Myocyte (in vitro differentiated cells): ENCODE results near the gene REXO1. TPM values are rescaled to one million over a fixed set of nuclear protein-coding genes. Genes with fewer than 3 reads are reported as not detected.

Source experiments
- DNase-seq: peaks from one replicate; pipeline ENCODE4 v3.0.0-alpha.2; 2012; ENCODE audit warnings: low read depth
- total RNA-seq: library from RNA; depleted of rRNA; stranded (reverse); fragments of >200 nt; gene quantifications from 2 replicates; pipeline ENCODE4 v1.2.3, GENCODE V29; 2014

The REXO1 gene
- total RNA-seq, 1 donor from 2014 or later: 9.4 TPM

DNA sequence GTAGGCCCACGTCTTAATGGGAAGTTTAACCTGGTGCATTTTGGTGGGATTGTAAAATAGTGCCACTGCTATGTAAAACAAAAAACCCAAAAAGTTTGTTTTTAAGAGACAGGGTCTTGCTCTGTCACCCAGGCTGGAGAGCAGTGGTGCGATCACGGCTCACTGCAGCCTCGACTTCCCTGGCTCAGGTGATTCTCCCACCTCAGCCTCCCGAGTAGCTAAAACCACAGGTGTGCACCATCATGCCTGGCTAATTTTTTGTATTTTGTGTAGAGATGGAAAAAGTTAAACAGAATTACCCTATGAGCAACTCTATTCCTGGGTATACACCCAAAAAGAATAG lies 820 bp upstream of the REXO1 start:
- no peak for DNase-seq

DNA sequence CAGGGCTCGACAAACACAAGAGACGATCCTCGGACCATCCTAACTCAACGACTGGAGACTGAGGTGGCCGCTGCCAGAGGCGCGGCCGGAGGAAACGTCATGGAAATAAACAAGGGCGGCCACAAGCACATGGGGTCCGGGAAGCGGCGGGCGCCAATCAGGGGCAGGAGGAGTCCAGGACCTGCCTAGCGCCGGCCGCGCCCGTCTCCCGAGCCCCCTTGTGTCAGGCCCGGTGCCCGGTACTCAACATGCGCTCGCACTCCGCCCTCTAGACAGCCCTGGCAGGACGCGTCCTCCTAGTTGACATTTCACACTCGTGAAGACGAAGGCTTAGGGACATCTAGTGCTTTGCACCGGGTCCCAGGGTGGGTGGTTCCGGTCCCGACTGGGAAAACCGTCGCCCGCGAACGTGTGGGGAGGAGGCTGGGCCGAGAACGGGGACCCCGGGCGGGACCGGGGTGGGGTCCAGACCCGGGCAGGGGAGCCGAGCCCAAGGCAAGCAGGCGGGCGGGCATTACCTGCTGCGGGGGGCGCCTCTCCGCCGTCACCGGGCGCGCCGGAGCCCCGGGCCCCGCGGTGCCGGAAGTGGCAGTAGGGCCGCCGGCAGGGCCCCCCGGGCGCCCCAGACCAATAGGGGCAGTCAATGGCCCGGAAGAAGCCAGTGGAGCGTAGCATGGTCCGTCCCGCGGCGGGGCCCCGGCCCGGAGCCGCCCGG lies 442 bp downstream of the REXO1 start:
- DNase-seq: peak; percentile 42

DNA sequence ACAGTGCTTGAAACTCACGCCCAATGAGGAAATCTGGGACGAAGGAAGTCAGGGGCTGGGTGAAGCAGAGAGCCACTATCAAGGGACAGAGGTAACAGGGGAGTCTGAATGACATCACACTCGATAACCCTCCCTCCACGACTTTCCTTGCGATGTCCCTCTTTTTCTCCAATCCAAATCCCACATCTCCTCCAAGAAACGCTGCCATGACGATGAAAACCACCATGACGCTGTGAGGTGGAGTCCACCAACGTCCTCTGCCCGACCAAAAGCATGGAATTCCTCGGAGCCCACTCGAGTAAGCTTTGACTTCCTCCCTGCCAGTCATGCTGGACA lies 967 bp downstream of the REXO1 start:
- DNase-seq: no peak

DNA sequence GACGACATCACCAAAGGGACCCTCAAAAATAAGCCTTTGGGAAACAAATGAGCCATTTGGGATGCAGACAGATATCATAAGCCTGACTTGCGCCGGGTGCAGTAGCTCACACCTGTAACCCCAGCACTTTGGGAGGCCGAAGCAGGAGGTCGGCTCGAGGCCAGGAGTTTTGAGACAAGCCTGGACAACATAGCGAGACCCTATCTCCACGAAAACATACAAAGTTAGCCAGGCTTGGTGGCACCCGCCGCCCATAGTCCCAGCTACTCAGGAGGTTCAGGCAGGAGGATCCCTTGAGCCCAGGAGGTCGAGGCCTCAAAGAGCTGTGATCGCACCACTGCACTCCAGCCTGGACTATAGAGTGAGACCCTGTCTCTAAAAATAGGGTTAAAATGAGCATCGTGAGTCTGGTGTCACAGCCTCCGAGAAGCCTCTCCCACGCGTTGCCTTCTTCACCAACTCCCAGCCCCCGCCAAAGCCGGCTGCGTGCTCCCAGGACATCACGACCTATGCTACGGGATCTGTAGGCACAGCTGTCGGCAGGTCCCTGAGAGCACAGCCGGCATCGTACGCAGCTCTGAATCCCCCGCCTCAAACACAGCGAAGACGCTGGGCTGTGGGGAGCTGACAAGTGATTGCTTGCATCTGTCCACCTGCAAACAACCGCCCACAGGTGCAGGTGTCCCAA lies 1.6 kb downstream of the REXO1 start:
- DNase-seq: no peak

DNA sequence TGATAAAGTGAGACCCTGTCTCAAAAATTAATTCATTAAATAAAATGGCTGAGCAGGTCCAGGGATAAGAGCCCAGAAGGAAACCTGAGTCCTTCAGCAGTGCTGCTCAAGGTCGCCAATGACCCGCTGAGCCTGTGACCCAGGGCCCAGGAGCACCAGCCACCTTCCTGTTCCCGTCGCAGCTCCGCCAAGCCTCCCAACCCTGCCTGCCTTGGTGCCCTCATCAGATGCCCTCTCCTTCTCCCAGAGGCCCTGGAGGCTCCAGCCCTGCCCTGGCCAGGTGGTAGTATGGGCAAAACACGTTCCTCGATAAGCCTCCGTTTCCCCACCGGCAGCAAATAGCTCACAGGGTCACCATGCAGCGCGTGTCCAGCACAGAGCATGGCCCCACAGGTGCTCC lies 2.6 kb downstream of the REXO1 start:
- DNase-seq: no peak

DNA sequence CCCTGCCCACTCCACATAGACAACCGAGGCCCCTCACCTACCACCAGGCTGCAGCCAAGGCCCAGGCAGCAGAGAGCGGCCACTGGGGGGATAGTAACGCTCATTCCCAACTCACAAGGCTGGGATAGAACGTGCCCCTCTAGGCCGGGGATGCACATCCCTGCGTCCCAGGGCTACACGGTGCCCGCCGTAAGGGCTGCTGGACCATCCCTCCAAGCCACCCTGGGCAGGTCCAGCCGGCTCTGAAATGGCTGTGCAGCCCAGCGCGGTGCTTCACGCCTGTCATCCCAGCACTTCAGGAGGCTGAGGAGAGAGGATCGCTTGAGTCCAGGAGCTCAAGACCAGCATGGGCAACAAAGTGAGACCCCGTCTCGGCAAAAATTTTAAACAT lies 3.2 kb downstream of the REXO1 start:
- no peak for DNase-seq

DNA sequence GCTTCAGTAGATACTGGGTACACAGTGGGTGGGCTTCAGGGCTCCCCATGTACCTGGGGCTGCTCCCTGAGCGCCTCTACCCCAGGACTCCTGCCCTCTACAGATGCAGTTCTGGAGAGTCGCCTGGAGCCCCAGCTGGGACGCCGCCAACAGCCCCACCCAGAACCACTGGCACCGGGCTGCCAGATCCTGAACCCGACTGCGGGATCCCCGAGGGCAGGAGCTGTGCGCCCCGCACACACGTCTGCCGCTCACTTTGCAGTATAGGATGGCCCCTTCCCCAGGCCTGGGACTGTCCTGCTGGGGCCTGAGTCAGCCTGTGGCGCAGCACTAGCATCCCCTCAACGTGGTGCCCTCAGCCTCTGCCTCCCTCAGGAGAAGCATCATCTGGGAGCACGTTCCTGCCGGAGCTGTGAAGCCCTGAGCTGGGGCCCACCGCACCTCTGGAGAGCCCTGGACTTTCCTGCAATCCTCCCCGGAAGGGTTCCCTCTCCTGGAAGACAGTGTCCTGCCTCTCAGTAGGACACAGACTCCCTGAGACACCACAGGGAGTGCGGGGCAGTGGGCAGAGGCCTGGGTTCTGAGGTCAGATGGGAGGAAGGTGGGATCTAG lies 3.7 kb downstream of the REXO1 start:
- DNase-seq: no peak

DNA sequence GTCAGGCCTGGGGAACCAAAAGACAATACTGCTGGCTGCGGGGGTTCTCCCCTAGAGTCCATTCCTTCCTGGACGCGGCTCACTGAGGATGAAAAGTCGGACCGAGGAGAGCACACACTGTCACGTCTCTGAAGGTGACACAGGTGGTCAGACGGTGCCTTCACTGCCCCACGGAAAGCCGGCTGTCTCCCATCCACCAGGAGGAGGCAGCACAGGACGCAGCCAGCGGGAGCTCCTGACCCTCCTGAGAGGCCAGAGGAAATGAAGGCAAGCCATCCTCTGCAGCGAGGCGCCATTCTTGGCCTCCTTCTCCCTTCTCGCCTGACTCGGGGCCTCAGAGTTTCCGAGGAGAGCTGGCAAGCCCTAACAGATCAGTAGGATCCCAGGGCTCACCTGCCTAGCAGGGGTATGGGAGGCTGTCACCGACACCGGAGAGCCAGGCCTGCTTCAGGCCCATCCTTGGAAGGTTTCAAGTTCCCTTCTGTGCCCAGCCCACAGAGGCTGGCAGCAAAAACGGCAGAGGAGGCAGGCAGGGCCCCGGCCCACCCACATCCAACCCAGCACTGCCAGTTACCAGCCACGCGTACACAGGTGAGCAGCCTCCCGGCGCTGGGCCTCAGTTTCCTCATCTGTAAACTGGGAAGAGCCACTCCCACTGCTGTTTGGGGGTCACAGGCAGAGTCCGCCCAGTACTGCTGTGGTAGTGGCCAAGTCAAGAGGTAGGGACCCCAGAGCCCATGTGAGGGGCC lies 4.5 kb downstream of the REXO1 start:
- no peak for DNase-seq

DNA sequence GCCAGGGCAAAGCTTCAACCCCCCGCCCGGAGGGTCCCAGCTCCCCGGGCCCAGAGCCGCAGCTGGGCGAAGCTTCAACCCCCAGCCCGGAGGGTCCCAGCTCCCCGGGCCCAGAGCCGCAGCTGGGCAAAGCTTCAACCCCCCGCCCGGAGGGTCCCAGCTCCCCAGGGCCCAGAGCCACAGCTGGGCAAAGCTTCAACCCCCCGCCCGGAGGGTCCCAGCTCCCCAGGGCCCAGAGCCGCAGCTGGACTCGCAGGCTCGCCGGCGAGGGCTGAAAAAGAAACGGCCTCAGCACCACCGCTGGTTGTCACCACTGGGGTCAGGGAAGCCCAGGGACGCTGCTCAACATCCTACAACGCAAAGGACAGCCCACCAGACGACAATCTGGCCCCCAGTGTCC lies 5.2 kb downstream of the REXO1 start:
- no peak for DNase-seq

DNA sequence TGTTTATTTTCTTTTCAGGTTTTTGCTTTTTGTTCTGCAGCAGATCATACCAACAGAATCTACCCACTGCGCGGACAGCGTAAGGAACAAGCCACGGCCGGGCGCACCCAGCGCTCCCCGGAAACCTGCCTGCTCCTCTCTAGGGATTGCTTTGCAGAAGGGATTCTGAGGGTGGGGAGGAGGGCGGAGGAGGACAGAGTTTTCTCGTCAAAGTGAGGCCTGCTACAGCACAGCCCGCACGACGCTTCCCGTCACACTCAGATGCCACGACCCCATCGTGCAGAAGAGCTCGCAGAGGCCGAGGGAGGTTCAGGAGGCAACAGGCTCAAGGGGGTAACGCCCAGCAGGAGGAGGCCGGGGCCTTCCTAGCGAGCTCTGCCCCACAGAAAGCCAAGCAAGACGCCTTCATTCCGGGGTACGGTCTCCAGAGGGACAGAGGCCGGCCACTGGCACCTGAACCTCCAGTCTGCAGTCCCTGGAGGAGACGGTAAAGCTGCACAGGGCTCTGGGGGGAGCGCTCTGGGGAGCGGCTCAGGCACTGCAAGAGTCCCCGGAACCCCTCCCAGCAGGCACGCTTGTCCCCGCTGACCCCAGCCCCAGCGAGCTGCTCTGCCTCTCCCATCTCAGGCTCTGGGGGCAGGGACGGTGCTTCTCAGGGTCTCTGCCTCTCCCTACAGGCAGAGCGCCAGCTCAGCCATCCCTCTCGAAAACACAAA lies 6.9 kb downstream of the REXO1 start:
- no peak for DNase-seq

DNA sequence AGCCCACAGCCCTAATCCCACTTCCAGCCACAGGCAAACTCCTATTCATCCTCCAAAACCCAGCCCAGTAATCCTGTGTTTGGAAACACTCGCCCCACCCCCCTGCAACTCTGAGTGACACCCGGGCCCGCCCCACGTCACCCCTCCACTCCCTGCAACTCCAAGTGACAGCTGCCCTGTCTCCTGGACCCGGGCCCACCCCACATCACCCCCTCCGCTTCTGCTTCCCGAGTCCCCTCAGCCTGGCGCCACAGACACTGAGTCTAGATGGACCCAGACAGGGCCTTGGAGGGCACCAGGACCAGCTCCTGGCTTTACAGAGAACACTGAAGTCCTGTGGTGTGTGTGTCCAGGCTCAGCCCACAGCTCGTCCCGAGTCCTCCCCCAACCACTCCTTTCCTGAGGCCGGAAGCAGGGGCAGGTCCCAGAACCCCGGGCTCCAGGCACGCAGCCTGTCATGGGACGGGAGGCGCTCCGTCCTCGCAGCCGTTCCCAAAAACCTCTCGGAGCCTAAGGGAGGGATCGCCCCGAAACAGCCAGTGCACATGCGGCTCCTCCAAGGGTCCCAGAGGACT lies 7.7 kb downstream of the REXO1 start:
- DNase-seq: no peak

DNA sequence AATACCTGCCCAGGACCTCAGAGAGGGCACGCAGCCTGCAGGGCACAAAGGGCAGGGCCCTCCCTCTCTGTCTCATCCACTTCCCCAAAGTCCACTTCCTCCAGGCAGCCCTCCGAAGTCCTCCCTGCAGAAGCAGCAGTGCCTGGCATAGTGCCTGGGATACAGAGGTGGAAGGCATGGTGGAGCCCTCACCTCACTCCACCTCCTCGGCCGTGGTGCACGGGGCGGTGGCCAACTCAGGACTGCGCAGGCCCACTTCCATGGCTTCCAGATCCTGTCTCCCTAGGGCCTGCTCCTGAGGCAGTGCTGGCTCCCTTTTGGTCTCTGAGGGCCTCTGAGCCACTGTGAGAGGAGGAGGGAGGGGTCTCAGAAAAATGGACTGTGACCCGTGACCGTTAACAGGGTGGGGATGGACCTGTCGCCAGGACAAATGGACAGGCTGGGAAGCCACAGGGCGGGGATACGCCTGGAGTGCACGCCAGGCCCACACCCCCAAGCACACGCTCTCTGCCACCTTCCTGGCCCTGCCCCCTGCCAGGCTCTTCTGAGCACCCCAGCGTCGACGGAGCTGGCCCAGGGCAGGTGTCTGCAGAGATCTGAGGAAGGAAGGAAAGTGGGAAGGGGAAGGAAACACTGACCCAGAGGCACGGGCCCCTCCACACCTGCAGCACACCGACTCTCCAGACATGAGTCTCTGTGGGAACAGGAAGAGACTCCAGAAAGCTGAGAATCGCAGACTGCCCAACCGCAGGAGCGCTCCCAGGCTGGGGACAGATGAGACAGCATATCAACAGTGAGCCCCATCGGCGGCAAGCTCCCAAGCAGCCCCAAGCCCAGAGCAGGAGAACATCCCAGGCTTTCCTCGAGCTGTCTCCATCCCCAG lies 8.4 kb downstream of the REXO1 start:
- no peak for DNase-seq

DNA sequence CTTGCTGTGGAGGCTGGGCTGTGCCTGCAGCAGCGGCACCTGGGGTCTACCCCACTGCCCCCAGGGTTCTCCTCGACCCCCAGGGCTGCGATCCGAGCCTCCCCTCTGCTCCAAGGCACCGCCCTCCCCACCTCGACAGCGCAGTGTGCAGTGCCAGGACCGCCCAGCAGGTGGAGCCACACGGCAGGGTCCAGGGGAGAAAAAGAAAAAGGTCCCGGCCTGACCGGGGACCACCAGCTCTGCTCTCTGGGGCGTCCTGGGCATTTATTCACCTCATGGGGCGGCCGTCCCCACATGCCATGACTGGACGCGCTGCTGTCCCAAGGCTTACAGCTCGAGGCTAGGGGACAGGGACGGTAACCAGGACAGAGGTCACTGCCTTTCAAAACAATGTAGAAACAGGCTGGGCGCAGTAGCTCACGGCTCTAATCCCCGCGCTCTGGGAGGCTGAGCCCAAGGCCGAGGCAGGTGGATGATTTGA lies 10.6 kb downstream of the REXO1 start:
- peak; percentile 30 for DNase-seq

DNA sequence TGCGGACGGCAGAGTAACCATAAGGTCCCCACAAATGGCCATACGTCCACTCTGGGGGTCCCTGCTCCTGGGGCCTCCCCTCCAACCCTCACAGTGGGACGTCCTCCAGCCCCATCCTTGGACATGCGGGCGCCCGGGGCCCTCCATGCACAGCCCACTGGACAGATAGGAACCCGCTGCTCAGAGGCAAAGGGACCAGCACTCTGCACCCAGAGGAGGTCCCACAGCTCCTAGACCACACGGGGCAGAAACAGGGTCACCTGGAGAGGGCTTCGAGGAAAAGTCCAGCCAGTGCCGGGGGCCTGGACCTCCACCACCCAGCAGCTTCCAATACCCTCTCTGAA lies 11.1 kb downstream of the REXO1 start:
- DNase-seq: no peak

DNA sequence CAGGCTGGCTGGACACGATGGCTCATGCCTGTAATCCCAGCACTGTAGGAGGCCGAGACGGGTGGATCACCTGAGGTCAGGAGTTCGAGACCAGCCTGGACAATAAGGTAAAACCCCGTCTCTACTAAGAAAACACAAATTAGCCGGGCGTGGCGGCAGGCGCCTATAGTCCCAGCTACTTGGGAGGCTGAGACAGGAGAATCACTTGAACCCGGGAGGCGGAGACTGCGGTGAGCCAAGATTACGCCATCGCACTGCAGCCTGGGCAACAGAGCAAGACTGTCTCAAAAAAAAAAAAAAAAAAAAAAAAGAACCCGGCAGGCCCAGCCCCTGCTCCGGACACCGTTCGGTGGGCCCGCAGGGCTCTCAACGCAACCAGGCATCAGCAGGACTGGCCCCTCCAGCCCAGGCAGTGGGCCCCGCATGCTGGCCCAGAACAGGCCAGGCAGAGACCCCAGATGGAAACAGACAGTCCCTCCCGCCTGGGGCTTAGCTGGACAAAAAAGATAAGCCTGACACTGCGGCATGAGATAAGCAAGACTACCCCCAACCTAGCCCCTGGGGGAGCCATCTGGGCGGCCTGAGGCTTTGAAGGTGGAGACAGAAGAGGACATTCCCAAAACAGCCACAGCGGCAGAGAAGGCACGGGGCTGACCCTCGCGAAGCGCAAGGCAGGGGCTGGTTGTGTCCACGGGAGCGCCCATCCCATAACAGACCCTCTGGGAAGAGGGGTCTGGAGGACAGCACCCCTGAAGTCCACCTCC lies 11.6 kb downstream of the REXO1 start:
- no peak for DNase-seq

DNA sequence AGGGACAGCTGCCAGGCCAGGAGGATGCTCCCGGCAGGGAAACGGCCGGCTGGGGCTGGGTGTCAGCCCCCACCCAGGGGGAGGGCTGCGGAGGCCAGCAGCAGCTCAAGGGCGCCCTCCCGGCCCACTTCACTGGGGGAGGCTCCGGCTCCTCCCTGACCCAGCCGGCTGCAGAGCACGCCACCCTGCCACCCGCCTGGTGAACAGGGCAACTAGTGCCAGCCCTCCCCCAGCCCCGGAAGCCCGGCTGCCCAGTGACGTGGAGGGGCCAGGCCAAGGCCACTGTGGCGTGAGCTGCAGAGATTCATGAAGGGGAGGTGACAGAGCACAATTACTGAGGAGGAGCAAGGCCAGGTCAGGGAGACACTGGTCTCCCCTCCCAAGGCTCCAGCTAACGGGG lies 14.7 kb downstream of the REXO1 start:
- peak; percentile 13 for DNase-seq

DNA sequence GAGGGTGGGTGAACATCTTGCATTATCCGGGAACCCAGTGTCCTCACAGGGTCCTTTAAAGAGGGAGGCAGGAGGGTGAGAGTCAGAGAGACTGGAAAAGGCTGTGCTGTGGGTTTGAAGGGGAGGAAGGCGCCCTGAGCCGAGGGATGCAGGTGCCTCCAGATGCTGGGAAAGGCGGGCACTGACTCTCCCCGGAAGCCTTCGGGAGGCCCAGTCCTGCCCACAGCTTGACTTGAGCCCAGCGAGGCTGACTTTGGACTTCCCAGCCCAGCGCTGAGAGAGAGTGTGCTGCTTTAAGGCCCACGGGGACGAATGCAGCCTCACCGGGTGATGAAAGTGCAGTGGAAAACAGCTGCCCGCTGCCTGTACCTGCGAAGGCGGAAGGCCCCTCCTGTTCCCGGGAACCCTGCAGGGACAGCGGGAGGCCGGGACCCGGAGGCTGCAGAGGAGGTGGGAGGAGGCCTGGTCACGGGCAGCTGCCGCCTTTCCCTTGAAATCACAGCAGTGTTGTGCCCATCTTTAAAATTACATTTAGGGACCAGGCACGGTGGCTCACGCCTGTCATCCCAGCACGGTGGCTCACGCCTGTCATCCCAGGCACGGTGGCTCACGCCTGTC lies 16.1 kb downstream of the REXO1 start:
- DNase-seq: no peak

DNA sequence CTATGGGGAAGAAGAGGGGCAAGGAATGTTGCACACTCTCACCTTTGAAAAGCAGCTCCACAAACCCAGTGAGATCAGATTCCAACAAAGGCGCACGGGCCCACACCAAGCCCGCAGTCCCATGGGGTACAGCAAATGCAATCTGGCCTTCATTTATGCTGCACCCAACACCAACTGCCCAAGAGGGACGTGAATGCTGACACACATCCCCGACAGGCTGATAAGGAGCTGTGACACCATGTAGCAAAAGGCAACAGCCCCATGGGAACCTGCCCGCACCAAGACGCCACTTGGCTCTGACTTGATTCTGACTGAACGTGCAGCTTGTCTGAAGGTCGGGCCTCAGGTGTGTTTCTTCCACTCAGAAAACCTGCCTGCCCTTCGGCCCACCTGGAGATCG lies 17.3 kb downstream of the REXO1 start:
- no peak for DNase-seq

DNA sequence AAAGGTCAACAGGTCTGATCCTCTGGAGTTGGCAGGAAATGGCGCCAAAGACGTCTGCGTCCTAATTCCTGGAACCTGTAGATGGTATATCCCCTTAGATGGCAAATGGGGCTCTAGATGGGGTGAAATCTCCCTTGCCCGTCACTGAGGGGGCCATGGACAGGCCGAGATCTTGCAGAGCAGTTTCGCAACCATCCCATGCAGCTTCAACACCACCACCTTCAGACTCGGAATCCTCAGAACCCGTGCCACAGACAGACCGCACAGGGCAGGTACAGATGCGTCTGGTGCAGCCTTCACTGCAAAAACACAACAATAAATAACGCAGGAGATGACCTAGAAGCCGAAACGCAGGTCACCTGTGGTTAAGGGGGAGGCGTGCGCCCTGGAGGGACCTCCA lies 17.7 kb downstream of the REXO1 start:
- no peak for DNase-seq
